ENCODE data around the gene GBF1. TPM values are rescaled to one million over a fixed set of nuclear protein-coding genes. Genes with fewer than 3 reads are reported as not detected.

The GBF1 gene
- total RNA-seq, 1 donor from 2014 or later = 36.7 TPM

Other genes with a start within 250 kb of the GBF1 start
- 10.7 and 11.1 TPM in 2 replicates for gene ARMH3, start 189.4 kb upstream of the GBF1 start, total RNA-seq
- gene HPS6, start 180.2 kb upstream of the GBF1 start, total RNA-seq = 31.5 and 33.0 TPM in 2 replicates
- gene LDB1, start 125.2 kb upstream of the GBF1 start, total RNA-seq = 46.8 and 56.0 TPM in 2 replicates
- gene PPRC1, start 112.5 kb upstream of the GBF1 start, total RNA-seq = 27.0 and 30.5 TPM in 2 replicates
- gene NOLC1, start 93.1 kb upstream of the GBF1 start, total RNA-seq = 92.3 and 97.1 TPM in 2 replicates
- 0.55 and 1.1 TPM in 2 replicates for gene ELOVL3, start 19.2 kb upstream of the GBF1 start, total RNA-seq
- gene PITX3, start 4.0 kb upstream of the GBF1 start, total RNA-seq = 0.14 and 0.21 TPM in 2 replicates
- gene NFKB2, start 150.2 kb downstream of the GBF1 start, total RNA-seq = 83.6 and 90.9 TPM in 2 replicates
- 2.0 and 3.8 TPM in 2 replicates for gene PSD, start 173.3 kb downstream of the GBF1 start, total RNA-seq
- gene FBXL15, start 175.3 kb downstream of the GBF1 start, total RNA-seq = 20.6 and 26.6 TPM in 2 replicates
- 93.9 and 132 TPM in 2 replicates for gene CUEDC2, start 187.0 kb downstream of the GBF1 start, total RNA-seq
- gene C10orf95, start 206.0 kb downstream of the GBF1 start, total RNA-seq = 3.2 and 6.9 TPM in 2 replicates

Data from kidney epithelial cell (primary cell).